ENCODE data around the gene SLC22A14. TPM values are rescaled to one million over a fixed set of nuclear protein-coding genes. Genes with fewer than 3 reads are reported as not detected.
"Not testable (repeated sequence)": the region's sequence is repeated elsewhere in the genome, so short reads cannot be mapped to it uniquely, and the experiment has no call there.

Gene SLC22A14
- total and polyA plus RNA-seq, 8 donors = 0.12 to 0.35 (median 0.14) TPM; not detected in 4

DNA sequence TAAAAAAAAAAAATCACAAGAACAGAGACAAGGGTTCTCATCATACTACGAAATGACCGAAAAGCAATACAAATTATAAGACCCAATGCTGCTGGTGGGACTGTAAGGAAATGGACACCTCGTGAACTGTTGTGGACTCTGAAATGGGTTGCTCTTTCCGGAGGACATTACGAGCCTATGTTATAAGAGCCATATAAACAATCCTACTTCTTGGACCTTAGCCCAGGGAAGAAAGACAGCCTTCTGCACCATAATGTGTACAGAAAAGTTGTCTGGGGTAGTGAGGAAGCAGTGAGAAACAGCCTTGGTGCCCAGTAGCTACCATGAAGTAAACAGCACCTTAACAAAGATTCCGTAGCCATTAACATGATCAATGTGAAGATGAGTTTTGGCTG, 2.7 kb downstream of the SLC22A14 start:
- no peaks in the 10 kb centered on the region for H3K9me3 ChIP-seq
- no peaks in the 10 kb centered on the region for H3K27me3 ChIP-seq
- 91 to 94% methylated on average over 6 of the region's 6 CpGs for WGBS, 2 donors
- no peaks in the 10 kb centered on the region for H3K36me3 ChIP-seq
- FAIRE-seq (no peak), ATAC-seq (no peak), DNase-seq (no peak)
- no peaks in the 10 kb centered on the region for H3K4me1 ChIP-seq
- intact Hi-C loops (cut with DNase I) = no loop called here
- H3K4me3 ChIP-seq = no peak overlapping the region
- H3K27ac ChIP-seq = no peak overlapping the region
- TF ChIP-seq, protein P1, sequence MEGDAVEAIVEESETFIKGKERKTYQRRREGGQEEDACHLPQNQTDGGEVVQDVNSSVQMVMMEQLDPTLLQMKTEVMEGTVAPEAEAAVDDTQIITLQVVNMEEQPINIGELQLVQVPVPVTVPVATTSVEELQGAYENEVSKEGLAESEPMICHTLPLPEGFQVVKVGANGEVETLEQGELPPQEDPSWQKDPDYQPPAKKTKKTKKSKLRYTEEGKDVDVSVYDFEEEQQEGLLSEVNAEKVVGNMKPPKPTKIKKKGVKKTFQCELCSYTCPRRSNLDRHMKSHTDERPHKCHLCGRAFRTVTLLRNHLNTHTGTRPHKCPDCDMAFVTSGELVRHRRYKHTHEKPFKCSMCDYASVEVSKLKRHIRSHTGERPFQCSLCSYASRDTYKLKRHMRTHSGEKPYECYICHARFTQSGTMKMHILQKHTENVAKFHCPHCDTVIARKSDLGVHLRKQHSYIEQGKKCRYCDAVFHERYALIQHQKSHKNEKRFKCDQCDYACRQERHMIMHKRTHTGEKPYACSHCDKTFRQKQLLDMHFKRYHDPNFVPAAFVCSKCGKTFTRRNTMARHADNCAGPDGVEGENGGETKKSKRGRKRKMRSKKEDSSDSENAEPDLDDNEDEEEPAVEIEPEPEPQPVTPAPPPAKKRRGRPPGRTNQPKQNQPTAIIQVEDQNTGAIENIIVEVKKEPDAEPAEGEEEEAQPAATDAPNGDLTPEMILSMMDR (IDR thresholded peaks at IDR 0.05) = no peak

DNA sequence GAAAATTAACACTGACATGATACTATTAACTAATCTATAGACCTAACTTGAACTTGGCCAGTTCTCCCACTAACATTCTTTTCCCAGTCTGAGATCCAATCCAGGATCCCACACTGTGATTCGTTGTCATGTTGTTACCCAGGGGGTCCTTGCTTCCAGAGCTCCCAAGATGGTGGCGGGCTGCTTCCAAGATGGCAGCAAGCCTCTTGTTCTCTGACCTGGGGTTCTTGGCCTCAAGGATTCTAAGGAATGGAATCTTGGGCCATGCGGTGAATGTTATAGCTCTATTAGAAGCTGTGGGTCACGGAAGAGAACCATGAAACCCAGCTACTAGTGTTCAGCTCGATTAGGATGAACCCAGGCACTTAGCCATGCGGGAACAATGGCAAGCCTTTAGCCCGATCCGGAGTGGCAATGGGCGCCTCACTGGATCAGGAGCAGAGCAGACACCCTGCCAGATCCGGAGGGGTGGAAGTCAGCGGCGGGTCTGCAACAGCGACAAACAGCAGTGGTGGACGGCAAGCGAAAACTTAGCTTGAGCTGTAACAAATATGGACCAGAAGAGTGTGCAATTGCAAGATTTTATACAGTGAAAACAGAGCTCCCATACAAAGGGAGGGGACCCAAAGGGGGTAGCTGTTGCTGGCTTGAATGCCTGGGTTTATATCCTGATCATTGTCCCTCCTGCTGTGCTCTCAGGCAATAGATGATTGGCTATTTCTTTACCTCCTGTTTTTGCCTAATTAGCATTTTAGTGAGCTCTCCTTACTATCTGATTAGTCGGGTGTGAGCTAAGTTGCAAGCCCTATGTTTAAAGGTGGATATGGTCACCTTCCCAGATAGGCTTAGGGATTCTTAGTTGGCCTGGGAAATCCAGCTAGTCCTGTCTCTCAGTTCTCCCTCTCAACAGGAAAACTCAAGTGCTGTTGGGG, 7.5 kb downstream of the SLC22A14 start:
- FAIRE-seq; H3K4me3 ChIP-seq; H3K9me3 ChIP-seq; intact Hi-C loops (cut with DNase I); H3K36me3 ChIP-seq; ATAC-seq; H3K27ac ChIP-seq; H3K27me3 ChIP-seq; H3K4me1 ChIP-seq; DNase-seq: not testable (repeated sequence)
- 89 to 92% methylated on average over 16 of the region's 16 CpGs for WGBS, 2 donors

DNA sequence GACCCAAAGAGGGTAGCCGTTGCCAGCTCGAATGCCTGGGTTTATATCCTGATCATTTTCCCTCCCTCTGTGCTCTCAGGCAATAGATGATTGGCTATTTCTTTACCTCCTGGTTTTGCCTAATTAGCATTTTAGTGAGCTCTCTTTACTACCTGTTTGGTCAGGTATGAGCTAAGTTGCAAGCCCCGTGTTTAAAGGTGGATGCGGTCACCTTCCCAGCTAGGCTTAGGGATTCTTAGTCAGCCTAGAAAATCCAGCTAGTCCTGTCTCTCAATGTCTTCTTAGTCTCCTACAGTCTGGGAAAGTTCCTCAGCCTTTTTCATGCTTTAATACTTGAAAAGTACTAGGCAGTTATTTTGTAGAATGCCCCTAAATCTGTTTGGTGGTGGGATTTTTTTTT, 15.0 kb downstream of the SLC22A14 start:
- H3K36me3 ChIP-seq; H3K27me3 ChIP-seq; H3K4me3 ChIP-seq; intact Hi-C loops (cut with DNase I); ATAC-seq; H3K27ac ChIP-seq; FAIRE-seq; H3K9me3 ChIP-seq; H3K4me1 ChIP-seq; DNase-seq: not testable (repeated sequence)
- 76 to 85% methylated on average over 4 of the region's 4 CpGs for WGBS, 2 donors

DNA sequence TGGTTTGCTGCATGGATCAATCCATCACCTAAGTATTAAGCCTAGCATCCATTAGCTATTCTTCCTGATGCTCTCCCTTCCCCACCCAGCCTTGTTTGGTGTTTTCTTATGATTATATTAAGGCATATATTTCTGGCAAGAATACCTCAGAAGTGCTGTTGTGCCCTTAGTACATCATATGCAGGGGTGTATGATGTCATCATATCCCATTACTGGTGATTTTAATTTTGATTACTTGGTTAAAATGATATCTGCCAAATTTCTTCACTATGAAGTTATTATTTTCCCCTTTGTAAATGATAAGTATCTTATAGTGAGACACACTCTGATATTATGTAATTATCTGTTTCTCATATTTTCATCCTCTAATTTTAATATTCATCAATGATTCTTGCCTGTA, 15.4 kb downstream of the SLC22A14 start:
- no peak for DNase-seq
- no peak for FAIRE-seq

DNA sequence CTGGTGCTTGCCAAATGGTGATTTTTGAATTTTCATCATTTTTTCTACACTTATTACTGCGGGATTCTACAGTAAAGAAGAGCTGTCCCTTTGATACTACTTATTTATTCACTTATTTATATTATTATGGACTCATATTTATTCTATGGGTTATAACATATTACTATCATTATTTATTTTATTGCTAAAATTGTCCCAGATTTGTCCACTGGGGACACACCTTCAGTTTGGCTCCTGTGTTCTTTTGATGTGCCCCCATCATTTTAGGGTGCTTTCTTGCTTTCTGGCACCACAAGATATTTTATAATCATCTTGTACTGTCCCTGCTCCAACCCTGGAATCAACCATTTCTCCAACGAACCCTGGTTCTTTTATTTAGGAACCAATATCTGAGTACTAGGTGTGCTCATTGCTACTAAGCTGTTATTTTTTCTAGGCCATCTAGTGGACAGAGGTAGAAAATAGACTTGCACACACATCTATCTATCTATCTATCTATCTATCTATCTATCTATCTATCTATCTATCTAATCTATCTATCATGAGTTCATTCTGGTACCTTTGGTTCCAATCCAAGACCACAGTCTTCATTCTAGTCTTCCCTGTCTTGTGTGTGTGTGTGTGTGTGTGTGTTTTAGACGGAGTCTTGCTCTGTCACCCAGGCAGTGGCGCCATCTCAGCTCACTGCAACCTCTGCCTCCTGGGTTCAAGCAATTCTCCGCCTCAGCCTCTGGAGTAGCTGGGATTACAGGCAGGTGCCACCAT, 16.0 kb downstream of the SLC22A14 start:
- no peak for DNase-seq
- TF ChIP-seq, protein P1 (IDR thresholded peaks at IDR 0.05) = peak in 2 of 4 donors; percentile 9 to 12
- no peaks in the 10 kb centered on the region for H3K36me3 ChIP-seq
- H3K27me3 ChIP-seq = no peaks in the 10 kb centered on the region
- no peak overlapping the region for H3K27ac ChIP-seq
- peak in 1 of 4 donors; percentile 37 for ATAC-seq
- no peaks in the 10 kb centered on the region for H3K9me3 ChIP-seq
- 75 to 84% methylated on average over 5 of the region's 5 CpGs for WGBS, 2 donors
- no peaks in the 10 kb centered on the region for H3K4me1 ChIP-seq
- intact Hi-C loops (cut with DNase I) = no loop called here
- FAIRE-seq = no peak
- no peak overlapping the region for H3K4me3 ChIP-seq

More for the DNA sequence above, 15.4 kb downstream of the SLC22A14 start:
- H3K27me3 ChIP-seq = no peaks in the 10 kb centered on the region
- no peaks in the 10 kb centered on the region for H3K36me3 ChIP-seq
- no peak overlapping the region for H3K4me3 ChIP-seq
- no peaks in the 10 kb centered on the region for H3K9me3 ChIP-seq
- H3K27ac ChIP-seq = no peak overlapping the region
- no peak for ATAC-seq
- no peaks in the 10 kb centered on the region for H3K4me1 ChIP-seq
- TF ChIP-seq, protein P1 (IDR thresholded peaks at IDR 0.05) = no peak
- intact Hi-C loops (cut with DNase I) = no loop called here
